ENCODE results near the gene THOP1.
A peak's percentile ranks its signal among the peaks of the same experiment; 100 is the strongest.

The THOP1 gene

DNA sequence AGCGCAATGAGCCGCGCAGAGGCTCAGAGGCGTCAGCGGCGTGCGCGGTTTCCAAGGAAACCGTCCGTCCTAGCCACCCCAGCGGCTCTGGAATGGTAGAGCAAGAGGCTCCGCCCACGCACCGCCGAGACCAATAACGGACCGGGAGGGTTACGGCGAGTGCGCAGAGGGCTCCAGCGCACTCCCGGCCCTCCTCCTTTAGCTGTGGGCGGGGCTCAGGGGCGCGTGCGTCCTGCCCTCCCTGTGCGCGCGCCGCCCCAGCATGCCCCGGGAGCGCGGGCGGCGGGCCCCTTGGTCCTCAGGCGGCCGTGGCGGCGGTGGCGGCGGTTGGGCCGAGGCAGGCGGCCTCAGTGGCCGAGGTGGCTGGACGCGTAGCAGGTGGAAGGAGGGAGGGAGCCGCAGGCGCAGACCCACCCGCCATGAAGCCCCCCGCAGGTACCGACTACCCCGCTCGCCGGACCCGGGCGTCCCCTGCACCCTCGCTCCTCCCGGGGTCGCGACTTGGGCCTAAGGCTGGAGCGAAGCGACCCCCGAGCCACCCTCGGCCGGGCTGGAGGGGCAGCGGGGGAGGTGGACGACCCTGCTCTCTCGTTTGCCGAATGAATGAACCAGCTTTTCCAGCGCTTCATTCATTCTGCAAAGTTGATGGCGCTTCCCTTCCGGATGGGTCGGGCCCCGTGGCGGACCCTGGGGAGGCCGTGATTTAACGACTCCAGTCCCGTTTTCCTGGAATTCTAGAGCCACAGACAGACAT, at the start of gene THOP1:
Gene THOP1 (plus strand): TSS at position 260 of the 754 bp plus-strand sequence. CDS start 160 bp downstream, at position 420.
- peak; percentile 99 for DNase-seq

- no peak for DNase-seq
These were observed 48.6 kb upstream of the THOP1 start for GRCh38 chr19:2736550-2737190.

DNA sequence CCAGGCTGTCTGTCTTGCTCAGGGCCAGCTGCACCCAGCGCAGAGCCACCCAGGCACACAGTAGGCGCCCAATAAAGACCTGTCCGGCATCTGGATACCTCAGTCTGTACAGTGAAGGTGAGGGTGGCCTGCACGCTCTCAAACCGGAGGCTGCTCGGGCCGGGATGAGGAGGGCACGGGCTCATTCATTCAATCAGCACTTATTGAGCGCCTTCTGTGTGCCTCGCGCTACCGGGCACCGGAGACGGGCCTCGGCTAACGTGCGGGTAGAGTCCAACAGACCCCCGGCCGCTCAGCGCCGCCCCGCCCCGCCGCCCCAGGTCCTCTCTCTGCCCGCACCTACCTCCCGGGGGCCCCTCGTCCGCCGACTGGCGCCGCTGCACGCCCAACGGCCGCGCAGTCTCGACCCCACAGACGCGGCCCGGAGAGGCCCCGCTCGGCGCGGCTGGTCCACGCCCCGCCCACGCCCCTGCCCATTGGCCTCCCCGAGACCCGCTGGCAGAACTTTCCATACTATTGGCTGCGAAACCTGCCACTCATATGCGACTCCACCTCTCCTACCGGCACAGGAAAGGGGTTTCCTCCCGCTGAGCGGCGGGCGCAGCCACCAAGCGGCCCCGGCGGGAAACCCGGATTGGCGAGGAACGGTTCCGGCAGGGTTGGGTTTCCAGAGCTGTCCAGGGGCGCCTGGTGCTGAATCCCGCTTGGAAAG, 45.5 kb upstream of the THOP1 start, which contains the start of gene SLC39A3:
Gene SLC39A3 (minus strand): TSS at position 416 of the 712 bp plus-strand sequence. CDS start 2,760 bp downstream, outside the sequence.
- peak; percentile 99 for DNase-seq

DNA sequence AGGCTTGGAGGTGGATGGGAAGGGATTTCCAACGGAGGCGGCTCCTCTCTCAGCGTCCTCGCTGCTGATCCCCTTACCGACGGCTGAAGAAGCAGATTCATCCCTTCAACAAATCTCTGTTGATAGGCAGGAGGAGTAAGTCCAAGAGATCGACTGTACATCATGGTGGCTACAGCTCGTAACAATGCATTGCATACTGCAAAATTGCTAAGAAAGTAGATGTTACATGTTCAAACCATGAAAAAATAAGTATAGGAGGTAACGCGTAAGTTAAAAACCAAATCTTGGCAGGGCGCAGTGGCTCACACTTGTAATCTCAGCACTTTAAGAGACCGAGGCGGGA, 45.0 kb upstream of the THOP1 start:
- no peak for DNase-seq

- DNase-seq = no peak
These were observed 42.2 kb upstream of the THOP1 start for GRCh38 chr19:2743099-2743498.

GRCh38 chr19:2744113-2744512, 41.2 kb upstream of the THOP1 start:
- DNase-seq = no peak

DNA sequence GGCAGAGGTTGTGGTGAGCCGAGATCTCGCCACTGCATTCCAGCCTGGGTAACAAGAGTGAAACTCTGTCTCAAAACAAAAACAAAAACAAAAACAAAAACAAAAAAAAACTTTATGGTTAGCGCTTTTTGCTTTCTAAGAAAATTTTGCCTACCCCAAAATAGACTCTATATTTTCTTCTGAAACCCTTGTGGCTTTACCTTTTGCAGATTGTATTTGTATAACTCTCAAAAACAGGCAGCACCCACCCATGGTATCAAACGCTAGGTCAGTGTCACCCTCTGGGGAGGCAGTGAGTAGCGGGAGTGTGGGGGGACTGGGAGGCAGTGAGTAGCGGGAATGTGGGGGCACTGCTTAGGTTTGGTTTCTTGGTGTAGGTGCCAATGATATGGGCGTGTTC, 38.0 kb upstream of the THOP1 start:
- DNase-seq = no peak

GRCh38 chr19:2750808-2751437, 34.4 kb upstream of the THOP1 start:
- DNase-seq = no peak

DNA sequence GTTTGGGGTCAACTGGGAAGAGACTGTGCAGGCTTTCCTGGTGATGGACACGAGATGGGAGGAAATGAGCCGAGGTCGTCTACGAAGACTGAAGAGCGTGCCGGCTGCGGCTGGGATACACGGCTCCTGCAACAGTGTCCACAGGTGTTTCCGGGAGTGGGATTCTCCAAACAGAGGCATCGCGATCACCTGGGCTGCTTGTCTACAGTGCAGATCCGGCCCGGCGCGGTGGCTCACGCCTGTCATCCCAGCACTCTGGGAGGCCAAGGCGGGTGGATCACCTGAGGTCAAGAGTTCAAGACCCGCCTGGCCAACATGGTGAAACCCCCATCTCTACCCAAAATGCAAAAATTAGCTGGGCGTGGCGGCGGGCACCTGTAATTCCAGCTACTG, 33.9 kb upstream of the THOP1 start:
- no peak for DNase-seq

GRCh38 chr19:2754659-2755447, 30.4 kb upstream of the THOP1 start:
- DNase-seq = no peak

DNA sequence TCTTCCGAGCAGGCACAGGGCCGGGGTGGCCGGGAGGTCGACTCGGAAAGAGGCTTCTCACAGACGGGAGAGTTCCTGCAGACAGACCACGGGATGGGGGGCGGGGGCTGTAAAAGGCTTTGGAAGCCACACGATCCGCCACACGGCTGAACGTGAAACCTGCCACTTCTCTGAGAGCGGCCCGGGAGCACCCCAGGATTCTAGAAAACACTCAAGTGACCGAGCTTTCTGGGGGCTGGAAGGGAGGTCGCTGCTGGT, 29.9 kb upstream of the THOP1 start:
- DNase-seq = no peak

GRCh38 chr19:2755811-2756210, 29.5 kb upstream of the THOP1 start:
- no peak for DNase-seq

GRCh38 chr19:2756477-2756876, 28.8 kb upstream of the THOP1 start:
- no peak for DNase-seq

DNA sequence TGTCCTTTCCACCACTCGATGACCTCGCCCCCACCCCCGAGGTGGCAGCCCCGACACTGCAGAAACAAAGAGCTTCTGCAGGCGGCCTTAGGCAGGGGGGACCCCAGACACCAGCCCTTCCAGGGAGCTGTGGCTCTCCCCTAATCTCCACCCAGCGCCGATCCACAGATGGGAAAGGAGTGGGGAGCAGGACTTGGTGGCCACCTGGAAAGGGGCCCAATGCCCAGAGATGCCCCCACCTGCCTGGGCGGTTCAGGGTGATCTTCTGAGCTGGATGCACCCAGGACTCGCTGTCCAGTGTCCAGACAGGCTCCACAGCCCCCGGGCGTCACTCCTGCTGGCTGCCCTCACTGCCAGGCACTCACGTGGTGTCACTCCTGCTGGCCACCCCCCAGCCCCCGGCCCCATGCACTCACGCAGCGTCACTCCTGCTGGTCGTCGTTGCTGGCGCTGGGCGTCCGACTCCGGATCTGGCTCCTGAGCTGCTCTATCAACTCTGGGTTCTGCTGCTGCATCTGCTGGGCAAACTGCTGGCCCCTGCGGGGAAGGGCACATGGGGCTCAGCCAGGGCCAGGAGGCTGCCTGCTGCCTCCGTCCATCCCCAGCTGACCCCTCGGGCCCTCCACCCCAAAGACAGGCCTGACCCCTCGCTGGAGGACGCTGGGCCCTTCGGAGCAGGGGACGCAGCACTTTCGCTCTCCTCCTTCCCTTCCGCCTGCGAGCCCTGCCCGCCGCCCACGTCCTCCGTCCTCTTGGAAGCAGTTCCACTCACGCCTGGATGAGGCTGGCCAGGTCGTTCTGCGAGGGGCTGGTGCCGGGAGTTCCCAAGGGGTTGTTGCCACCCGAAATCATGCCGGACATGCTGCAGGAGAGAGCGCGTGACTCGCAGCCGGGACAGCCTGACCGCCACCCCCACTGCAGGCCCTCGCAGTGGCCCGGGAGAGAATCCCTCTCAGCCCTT, 28.1 kb upstream of the THOP1 start:
- DNase-seq = no peak

DNA sequence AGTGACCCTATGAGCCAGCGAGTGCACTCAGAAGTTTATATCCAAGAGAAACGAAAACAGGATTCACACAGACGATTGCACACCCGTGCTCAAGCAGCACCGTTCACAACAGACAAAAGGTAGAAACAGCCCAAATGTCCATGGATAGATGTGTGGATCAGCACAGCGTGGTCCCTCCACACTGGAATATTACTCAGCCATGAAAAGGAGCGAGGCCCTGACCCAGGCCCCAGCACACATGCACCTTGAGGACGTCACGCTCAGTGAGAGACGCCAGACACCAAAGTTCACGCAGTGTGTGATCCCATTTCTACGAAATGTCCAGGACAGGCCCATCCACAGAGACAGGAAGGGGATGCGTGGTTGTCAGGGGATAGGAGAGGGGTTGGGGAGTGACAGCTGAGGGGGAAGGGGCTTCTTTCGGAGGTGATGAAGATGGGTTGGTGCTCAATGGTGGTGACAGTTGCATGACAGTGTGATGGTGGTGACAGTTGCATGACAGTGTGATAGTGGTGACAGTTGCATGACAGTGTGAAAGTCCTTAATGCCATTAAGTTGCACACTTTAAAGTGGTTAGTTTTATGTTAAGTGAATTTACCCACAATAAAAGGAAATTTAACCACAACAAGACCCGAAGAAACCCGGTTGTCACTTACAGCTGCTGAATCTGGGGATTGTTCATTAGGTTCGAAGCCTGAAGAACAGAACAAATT, 26.5 kb upstream of the THOP1 start:
- DNase-seq = no peak

DNA sequence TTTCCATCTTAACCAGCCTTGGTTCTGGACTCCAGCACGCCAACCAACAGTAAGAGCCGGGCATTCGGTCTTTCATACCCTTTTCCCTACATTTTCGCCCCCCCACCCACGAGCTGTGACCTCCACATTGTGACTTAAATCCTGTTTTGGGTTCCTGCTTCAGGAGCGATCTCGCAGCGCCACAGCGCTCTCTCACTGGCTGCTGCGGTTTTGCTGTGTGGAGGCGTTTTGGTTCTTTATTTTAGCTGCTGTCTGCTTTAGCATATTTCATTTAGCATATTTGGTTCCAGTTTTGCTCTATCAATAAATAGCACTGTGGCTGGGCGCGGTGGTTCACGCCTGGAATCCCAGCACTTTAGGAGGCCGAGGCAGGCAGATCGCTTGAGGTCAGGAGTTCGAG, 25.9 kb upstream of the THOP1 start:
- no peak for DNase-seq

DNA sequence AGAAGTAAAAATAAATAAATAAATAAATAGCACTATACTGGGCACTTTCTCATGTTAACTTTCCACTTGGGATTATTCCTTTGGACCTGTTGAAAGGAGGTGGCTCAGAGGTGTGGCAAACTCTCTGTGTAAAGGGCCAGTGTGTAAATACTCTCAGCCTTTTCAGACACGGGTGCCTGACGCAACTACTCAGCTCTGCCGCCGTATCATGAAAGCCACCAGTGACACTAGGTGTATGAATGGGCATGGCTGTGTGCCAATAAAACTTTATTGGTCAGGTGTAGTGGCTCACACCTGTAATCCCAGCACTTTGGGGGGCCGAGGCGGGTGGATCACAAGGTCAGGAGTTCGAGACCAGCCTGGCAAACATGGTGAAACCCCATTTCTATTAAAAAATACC, 25.3 kb upstream of the THOP1 start:
- no peak for DNase-seq

GRCh38 chr19:2761309-2761677, 24.0 kb upstream of the THOP1 start:
- DNase-seq = no peak

- no peak for DNase-seq
These were observed 23.2 kb upstream of the THOP1 start for GRCh38 chr19:2761876-2762782.

Measured in fibroblast of skin of right quadriceps (primary cell).